ENCODE measurements around the gene UTF1. TPM values are rescaled to one million over a fixed set of nuclear protein-coding genes. Genes with fewer than 3 reads are reported as not detected.

Gene UTF1
- total and polyA plus RNA-seq, 2 of the 8 experiments (the other 6 are each of a cell fraction or from before 2014, with no cell fraction given) = 0.47 to 21.8 TPM

- TF ChIP-seq JUND (IDR thresholded peaks at IDR 0.05; ENCODE audit: low read length) (no peak), BRCA1 (IDR thresholded peaks at IDR 0.05; ENCODE audit: low read depth, low read length) (no peak), CBX5 (IDR thresholded peaks at IDR 0.05; ENCODE audit: low read depth, low read length) (no peak), GTF2F1 (IDR thresholded peaks at IDR 0.05; ENCODE audit: borderline replicate concordance, low read depth, low read length) (no peak), EGR1 (IDR thresholded peaks at IDR 0.05; ENCODE audit: borderline replicate concordance, low read depth, low read length) (no peak), KDM5A (IDR thresholded peaks at IDR 0.05; ENCODE audit: low read length) (no peak), RBBP5 (IDR thresholded peaks at IDR 0.05; ENCODE audit: borderline replicate concordance, low read depth, low read length) (no peak), POLR2AphosphoS5 (IDR thresholded peaks at IDR 0.05; ENCODE audit: low read depth, low read length) (no peak)
- Histone ChIP-seq H3K23ac (ENCODE audit: insufficient read length) (no peak overlapping the region), H3K9ac (replicated peaks in 1 of 4; ENCODE audit: extremely low read depth in 1 of 4, low read depth in 3 of 4, low read length in 3 of 4) (no peak overlapping the region), H3K4me2 (ENCODE audit: insufficient read depth in 1 of 2, low read depth in 2 of 2, low read length in 2 of 2) (no peak overlapping the region), H3K36me3 (ENCODE audit: control insufficient read depth in 2 of 4, insufficient read depth in 4 of 4, low read length in 3 of 4) (peaks cover 0 to 3% (median 0%) of the 10 kb centered on the region in 4 experiments; a peak in 4 of 8 replicates), H3K27ac (ENCODE audit: low read depth, low read length) (no peak overlapping the region), H4K20me1 (replicated peaks in 1 of 2; ENCODE audit: control insufficient read depth in 1 of 2, insufficient read depth in 2 of 2, low read length in 2 of 2) (peaks cover 0 to 4% of the 10 kb centered on the region in 2 experiments), H3K4me3 (ENCODE audit: extremely low read depth in 1 of 4, insufficient read depth in 2 of 4, low read depth in 3 of 4, low read length in 4 of 4) (no peak overlapping the region), H4K91ac (replicated peaks; ENCODE audit: insufficient read length, low read length) (no peak overlapping the region), H3K18ac (ENCODE audit: extremely low read depth, low read length) (no peak overlapping the region), H3K4me1 (replicated peaks in 1 of 4; ENCODE audit: control insufficient read depth in 3 of 4, insufficient read depth in 4 of 4, low read length in 3 of 4) (peaks cover 3 to 22% (median 8%) of the 10 kb centered on the region in 4 experiments), H2BK120ac (replicated peaks; ENCODE audit: low read depth, low read length) (no peak overlapping the region), H4K8ac (ENCODE audit: extremely low read depth, insufficient read depth, low read length) (no peak overlapping the region), H3K79me1 (ENCODE audit: low read depth, low read length) (0 out of 2 replicates have a peak, but pooled peaks cover 2% of the 10 kb centered on the region), H2AK5ac (ENCODE audit: low read depth, low read length) (no peak overlapping the region), H2BK12ac (ENCODE audit: low read depth, low read length) (no peak overlapping the region), H3K27me3 (replicated peaks in 1 of 4; ENCODE audit: control insufficient read depth in 3 of 4, extremely low read depth in 1 of 4, insufficient read depth in 3 of 4, low read length in 3 of 4) (peaks cover 9 to 27% (median 25%) of the 10 kb centered on the region in 4 experiments), H2AFZ (ENCODE audit: low read length) (no peak overlapping the region), H4K5ac (ENCODE audit: insufficient read length, low read depth, low read length) (no peak overlapping the region), H2BK20ac (ENCODE audit: low read length) (no peak overlapping the region), H3K4ac (replicated peaks; ENCODE audit: insufficient read length, low read depth, low read length) (no peak overlapping the region), H2BK5ac (ENCODE audit: low read depth, low read length) (no peak overlapping the region), H3K23me2 (ENCODE audit: low read depth, low read length) (peaks cover 12% of the 10 kb centered on the region; the same call in 1 of the 2 replicates), H3K79me2 (ENCODE audit: control insufficient read depth in 1 of 2, insufficient read depth in 2 of 2, low read length in 2 of 2) (no peaks in the 10 kb centered on the region), H3K9me3 (ENCODE audit: insufficient read depth in 2 of 2, low read depth in 1 of 2, low read length in 1 of 2) (no peaks in the 10 kb centered on the region), H2BK15ac (ENCODE audit: low read length) (no peak overlapping the region), H3K14ac (ENCODE audit: insufficient read length) (no peak overlapping the region), H3K56ac (replicated peaks; ENCODE audit: insufficient read length, low read depth, low read length) (no peak overlapping the region)
- FAIRE-seq = no peak
- WGBS, 2 experiments (ENCODE audit: extremely low coverage in 1 of 2, insufficient coverage in 1 of 2, insufficient read length in 1 of 2, insufficient replicate concordance in 2 of 2, low coverage in 1 of 2, low lambda C conversion rate in 2 of 2, missing lambda C conversion rate in 1 of 2) = 86% methylated on average over 25 of the region's 25 CpGs; no CpG with 5 or more reads in 1 of the 2 experiments
- ChIA-PET POLR2A (ENCODE audit: partially characterized antibody) (interaction anchor here (1.4 to 2.2 kb wide), 2 partner anchors 17 to 34 kb away, joined by 3 to 8 read pairs; no protein-coding TSS in a partner anchor), CTCF (ENCODE audit: partially characterized antibody) (interaction anchor here (0.6 to 0.7 kb wide), 2 partner anchors 13 to 230 kb away, joined by 3 read pairs; no protein-coding TSS in a partner anchor)
- no peak for DNase-seq (ENCODE audit: low read depth in 1 of 2, low spot score in 2 of 2)
Measured at GRCh38 chr10:133241501-133242205, 11.6 kb downstream of the UTF1 start.
